Nephron progenitor cell (in vitro differentiated cells): ENCODE measurements around the gene DGCR2.

Source experiments
- DNase-seq: peaks from one replicate; pipeline ENCODE4 v3.0.0; 2021
- H3K27ac Mint-ChIP-seq: 2 replicates; pipeline ENCODE4 v1.8.0; 2021; ENCODE audit warnings: mild to moderate bottlenecking, moderate library complexity, mixed read lengths
- H3K27me3 Mint-ChIP-seq: 2 replicates; pipeline ENCODE4 v1.8.0; 2021; ENCODE audit warnings: mild to moderate bottlenecking, low read depth, mixed read lengths; ENCODE audit not compliant: poor library complexity
- H3K36me3 Mint-ChIP-seq: 2 replicates; pipeline ENCODE4 v1.8.0; 2021; ENCODE audit warnings: low read depth, mixed read lengths
- H3K4me1 Mint-ChIP-seq: 2 replicates; pipeline ENCODE4 v1.8.0; 2021; ENCODE audit warnings: mixed read lengths
- H3K4me3 Mint-ChIP-seq: 2 replicates; pipeline ENCODE4 v1.8.0; 2021; ENCODE audit warnings: mild to moderate bottlenecking, moderate library complexity, mixed read lengths
- H3K9me3 Mint-ChIP-seq: 2 replicates; pipeline ENCODE4 v1.8.0; 2021; ENCODE audit warnings: mild to moderate bottlenecking, moderate library complexity, mixed read lengths
- CTCF ChIP-seq: fragments of 200-600 bp; sonication (generic); IDR thresholded peaks from 2 replicates; pipeline ENCODE4 v1.5.0; 2021; ENCODE audit warnings: antibody characterized with exemption

Gene DGCR2

GRCh38 chr22:19147195-19147780 is 25.1 kb upstream of the DGCR2 start:
- H3K9me3 Mint-ChIP-seq = peaks cover 14% of the 10 kb centered on the region
- no peak overlapping the region for H3K27ac Mint-ChIP-seq
- peaks cover 72% of the 10 kb centered on the region for H3K27me3 Mint-ChIP-seq
- no peaks in the 10 kb centered on the region for H3K36me3 Mint-ChIP-seq
- DNase-seq = no peak
- no peak for TF ChIP-seq CTCF
- H3K4me1 Mint-ChIP-seq = peaks cover 27% of the 10 kb centered on the region
- H3K4me3 Mint-ChIP-seq = no peak overlapping the region

- Mint-ChIP-seq H3K4me1 (peaks cover 27% of the 10 kb centered on the region), H3K4me3 (no peak overlapping the region), H3K27me3 (peaks cover 63% of the 10 kb centered on the region), H3K9me3 (peaks cover 6% of the 10 kb centered on the region), H3K36me3 (peaks cover 2% of the 10 kb centered on the region), H3K27ac (no peak overlapping the region)
- DNase-seq = no peak
- TF ChIP-seq CTCF = no peak
These were observed 24.2 kb upstream of the DGCR2 start for GRCh38 chr22:19146215-19146968.

- Mint-ChIP-seq H3K4me3 (peak overlapping the region; percentile 96), H3K9me3 (no peaks in the 10 kb centered on the region), H3K27me3 (peaks cover 46% of the 10 kb centered on the region), H3K27ac (peak overlapping the region; percentile 96), H3K4me1 (peaks cover 23% of the 10 kb centered on the region), H3K36me3 (peaks cover 17% of the 10 kb centered on the region)
- DNase-seq = no peak
- no peak for TF ChIP-seq CTCF
These were observed 21.8 kb upstream of the DGCR2 start for GRCh38 chr22:19143967-19144400.

- peaks cover 23% of the 10 kb centered on the region for H3K4me1 Mint-ChIP-seq
- H3K9me3 Mint-ChIP-seq = no peaks in the 10 kb centered on the region
- peaks cover 17% of the 10 kb centered on the region for H3K36me3 Mint-ChIP-seq
- no peak for TF ChIP-seq CTCF
- H3K27ac Mint-ChIP-seq = peak overlapping the region; percentile 73
- H3K27me3 Mint-ChIP-seq = peaks cover 39% of the 10 kb centered on the region
- no peak for DNase-seq
- peak overlapping the region; percentile 96 for H3K4me3 Mint-ChIP-seq
These were observed 21.0 kb upstream of the DGCR2 start for GRCh38 chr22:19143212-19143611.

DNA sequence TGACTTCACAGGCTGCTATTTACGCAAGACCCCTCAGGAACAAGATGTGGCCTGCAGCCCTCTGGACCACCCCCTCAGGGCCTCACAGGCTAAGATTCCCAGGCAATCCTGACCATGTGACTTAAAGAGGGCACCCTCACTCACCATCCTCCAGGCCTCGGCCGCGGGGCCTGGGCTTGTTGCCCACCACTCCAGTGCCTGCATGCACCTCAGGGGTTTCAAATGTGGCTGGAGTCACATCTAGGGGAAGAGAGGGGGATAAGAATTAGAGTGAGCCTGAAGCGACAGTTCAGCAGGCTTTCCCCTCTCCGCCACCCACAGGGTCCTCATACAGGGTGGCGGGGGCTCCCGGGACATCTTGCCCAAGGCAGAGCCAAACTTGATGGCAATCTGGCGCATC is 20.2 kb upstream of the DGCR2 start:
- H3K4me3 Mint-ChIP-seq = peak overlapping the region; percentile 96
- H3K27me3 Mint-ChIP-seq = peaks cover 30% of the 10 kb centered on the region
- peaks cover 17% of the 10 kb centered on the region for H3K36me3 Mint-ChIP-seq
- H3K4me1 Mint-ChIP-seq = peaks cover 23% of the 10 kb centered on the region
- no peak overlapping the region for H3K27ac Mint-ChIP-seq
- no peak for DNase-seq
- H3K9me3 Mint-ChIP-seq = no peaks in the 10 kb centered on the region
- TF ChIP-seq CTCF = no peak

DNA sequence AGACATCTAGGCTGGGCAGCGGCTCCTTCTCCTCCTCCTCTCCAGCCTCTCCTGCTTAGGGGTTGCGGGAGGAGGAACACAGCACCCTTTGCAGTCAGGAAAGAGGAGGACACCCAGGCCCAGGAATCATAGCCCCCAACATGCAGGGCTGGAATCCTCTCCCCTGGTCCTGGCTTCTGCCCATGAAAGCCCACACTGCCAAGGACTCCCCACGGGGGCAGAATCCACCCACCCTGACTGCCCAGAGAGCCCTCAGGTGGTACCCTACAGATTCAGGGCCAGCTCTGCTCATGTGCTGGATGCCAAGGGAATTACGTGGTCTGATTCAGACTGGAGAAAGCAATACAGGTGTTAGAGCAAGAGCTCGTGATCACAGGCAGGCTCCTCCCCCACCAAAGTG is 17.8 kb upstream of the DGCR2 start:
- peaks cover 36% of the 10 kb centered on the region for H3K36me3 Mint-ChIP-seq
- H3K4me3 Mint-ChIP-seq = no peak overlapping the region
- H3K4me1 Mint-ChIP-seq = peaks cover 23% of the 10 kb centered on the region
- H3K27ac Mint-ChIP-seq = no peak overlapping the region
- DNase-seq = no peak
- TF ChIP-seq CTCF = no peak
- H3K27me3 Mint-ChIP-seq = peaks cover 7% of the 10 kb centered on the region
- no peaks in the 10 kb centered on the region for H3K9me3 Mint-ChIP-seq
